Muscle of back (tissue), 11 donors: Measurements from ENCODE around the gene CREB5. TPM values are rescaled to one million over a fixed set of nuclear protein-coding genes. Genes with fewer than 3 reads are reported as not detected.
"Not testable (repeated sequence)": the region's sequence is repeated elsewhere in the genome, so short reads cannot be mapped to it uniquely, and the experiment has no call there.

Experiments used
- DNase-seq, 3 donors: peaks; one replicate each; pipeline versions ENCODE4 v3.0.0 to v3.0.0-alpha.2; 2013
- polyA plus RNA-seq, 10 donors: library from polyadenylated mRNA; unstranded; fragments of 120-200 nt; gene quantifications; one replicate each; pipeline ENCODE4 v1.2.1, GENCODE V29; 2013; ENCODE audit not compliant: insufficient read length in 10 of 10

CREB5 gene
- polyA plus RNA-seq, 10 donors, result 23.7 to 41.3 (median 31.9) TPM

DNA sequence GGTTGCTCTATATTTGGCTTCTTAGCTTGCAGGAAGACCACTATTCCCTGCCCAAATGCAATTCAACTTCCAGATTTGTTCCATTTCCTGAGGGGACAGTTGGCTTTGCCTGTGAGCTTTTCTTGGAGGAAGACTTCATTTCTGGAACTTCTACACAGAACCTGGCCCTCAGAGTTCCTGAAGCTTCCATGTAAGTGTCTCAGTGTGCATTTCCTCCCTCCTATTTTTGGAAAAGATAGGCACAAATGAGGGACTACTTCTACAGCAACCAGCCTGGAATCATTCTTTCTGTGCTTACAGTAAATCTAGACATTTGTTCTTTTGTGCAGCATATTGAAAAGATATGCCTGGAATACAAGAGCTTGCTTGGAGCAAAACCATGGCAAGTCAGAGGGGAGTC lies 164.3 kb downstream of the CREB5 start:
- DNase-seq, result peak in 1 of 3 donors; percentile 41

DNA sequence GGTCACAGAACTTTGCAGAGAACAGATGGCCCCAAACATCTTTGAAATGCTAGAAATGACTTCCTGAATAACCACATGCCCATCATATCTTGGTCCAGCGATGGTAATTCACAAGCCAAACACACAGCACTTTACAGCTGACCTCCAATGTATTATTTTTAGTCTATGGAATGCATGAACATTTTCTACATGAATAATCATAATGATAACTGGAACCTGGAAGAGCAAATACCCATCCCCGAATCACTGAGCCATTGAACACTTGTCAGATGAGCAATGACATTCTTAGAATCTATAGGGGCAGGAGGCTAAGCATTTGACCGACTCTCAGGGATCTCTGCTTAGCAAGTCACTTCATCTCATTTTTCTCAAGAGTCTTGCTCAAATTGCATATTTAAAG lies 167.3 kb downstream of the CREB5 start:
- no peak for DNase-seq

DNA sequence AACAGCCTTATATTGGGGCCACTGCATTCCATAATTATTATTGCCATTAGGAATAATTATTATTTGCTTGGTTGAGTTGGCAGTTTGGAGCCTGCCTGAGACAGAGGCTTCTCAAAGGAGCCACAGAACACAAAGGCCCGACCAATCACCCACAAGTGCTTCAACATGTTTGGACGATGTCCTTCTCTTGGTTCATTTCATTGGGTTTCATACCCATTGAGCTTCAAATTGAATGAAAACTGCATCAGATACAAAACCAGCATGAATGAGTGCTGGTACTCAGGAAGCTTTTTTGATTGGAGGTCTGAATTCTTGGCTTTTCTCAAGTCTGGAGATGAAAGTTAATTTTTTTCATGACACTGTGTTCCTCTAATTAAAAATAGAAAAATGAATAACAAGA lies 168.3 kb downstream of the CREB5 start:
- DNase-seq, result no peak

DNA sequence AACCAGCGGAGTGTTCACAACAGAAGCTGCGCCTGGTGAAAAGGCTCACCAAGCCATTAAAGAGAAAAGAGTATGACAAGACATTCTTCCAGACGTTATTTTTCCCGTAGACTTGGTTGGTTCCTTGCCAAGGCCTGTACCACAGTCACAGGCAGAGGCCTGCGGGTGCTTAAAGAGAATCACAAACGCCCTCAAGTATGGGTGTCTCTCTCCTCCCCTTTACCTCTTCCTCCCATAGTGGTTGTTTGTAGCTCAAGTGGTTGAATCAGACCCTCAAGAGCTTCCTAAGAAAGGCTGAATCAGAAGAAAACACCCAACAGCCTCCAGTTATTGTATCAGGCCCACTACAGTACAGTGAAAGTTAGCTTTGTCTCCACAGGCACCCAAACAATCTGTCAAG lies 169.0 kb downstream of the CREB5 start:
- no peak for DNase-seq

DNA sequence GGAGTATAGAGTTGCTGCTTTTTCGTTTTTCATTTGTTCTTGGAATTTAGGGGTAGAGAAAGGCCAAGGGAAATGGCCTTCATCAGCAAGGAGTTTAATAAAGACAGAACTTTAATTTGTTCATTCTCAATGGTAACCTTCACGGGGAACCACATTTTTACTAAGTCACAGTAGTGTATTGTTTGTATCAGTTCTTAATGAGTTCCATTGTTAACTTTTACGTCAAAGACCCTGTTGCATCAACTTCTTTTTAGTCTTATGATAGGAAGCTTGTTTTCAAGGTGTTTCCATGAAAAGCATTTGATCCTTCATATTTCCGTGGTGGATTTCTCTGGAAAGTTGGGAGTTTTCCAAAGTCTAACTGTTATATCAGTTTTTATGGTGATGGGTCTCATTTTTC lies 169.9 kb downstream of the CREB5 start:
- DNase-seq, result no peak

DNA sequence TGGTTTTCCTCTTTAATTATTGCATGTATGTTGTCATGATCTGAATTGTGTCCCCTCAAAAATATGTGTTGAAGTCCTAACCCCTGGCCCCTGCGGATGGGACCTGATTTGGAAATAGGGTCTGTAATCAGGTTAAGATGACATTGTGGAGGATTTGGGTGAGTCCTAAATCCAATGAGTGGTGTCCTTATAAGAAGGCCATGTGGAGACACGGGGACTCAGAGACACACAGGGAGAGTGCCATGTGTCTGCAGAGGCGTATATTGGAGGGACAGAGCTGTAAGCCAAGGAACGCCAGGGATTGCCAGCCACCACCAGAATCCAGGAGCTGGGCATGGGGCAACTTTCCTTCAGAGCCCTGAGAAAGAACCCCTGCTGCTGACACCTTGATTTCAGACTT lies 171.9 kb downstream of the CREB5 start:
- no peak for DNase-seq

DNA sequence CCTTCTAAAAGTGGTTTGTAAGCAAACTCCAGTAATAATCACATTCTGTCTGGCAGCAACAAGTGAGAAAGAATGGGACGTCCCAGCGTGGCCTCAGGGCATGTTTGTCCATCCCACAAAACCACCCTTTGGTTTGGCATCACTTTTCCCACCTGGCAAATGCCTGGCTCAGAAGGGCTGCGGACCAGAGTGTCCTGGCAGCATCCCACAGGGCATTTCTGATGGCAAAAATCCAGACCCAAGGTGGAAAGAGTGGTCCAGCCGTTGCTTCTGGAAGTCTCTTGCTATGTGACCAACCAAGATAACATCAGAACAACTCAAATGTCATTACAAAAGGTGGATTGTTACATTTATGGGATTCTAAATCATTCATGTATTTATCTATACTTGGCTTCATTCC lies 174.4 kb downstream of the CREB5 start:
- DNase-seq, result no peak

DNA sequence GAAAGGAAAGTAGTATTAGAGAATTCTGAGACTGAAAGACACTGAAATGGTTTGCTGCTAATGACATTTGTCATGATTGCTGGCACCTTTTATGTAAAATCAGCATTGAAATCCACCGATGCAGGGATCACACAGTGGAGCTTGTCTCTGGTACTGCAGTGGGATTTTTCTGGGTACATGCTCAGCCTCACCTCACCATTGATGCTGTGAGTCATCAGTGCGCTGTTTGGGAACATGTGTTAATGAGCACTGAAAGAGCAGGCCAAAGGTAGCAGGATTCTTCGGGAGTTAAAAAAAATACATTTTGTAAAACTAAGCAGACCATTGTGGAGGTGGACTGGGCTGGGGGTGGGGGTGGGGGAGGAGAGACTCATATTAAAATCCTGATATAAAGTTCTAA lies 174.9 kb downstream of the CREB5 start:
- DNase-seq, result no peak

DNA sequence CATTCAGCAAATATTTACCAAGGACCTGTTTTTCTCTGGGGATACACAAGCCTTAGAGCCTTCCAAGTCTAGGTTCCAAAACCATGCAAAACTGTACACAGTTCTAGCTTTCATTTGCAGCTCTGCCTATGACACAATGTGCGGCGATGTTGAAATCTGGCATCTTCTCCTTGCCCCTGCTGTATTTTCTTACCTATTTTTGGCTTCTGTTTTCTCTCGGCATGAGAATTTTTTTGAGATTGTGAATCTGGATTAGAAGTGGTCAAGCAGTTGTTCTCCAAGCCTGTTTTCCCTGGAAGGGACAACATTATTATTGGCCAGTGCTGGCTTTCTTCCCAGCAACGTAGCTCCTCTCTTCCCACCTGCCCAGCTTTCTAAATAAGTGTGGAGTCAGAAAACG lies 176.3 kb downstream of the CREB5 start:
- DNase-seq, result no peak

DNA sequence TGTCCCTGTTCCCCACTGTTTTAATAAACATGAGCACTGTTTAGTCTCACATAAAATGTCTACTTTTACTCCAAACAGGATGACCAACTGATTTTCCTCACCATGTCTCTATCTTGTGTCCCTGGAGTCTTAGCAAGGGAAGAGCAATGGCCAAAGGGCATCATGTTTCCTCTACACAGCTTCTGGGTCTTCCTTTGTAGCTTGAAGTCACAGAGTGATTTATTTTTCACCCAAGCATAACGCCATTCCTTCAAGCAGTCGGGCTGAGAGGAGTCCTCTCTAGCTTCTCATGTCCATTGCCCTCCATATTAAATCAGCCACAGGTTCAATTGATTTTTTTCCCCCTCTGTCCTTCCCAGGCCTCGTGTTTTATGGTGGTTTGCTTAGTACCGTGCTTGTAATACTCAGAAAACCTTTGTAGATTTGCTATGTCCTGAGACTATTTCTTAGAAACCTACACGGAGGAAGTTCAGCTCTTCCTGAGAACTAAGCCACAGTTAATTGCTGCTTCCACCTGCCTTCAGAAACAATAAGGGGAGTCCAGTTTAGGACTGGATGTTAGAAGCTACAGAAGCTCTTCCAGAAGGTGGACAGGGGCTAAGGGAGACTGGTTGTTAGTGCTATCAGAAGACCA lies 178.8 kb downstream of the CREB5 start:
- no peak for DNase-seq

DNA sequence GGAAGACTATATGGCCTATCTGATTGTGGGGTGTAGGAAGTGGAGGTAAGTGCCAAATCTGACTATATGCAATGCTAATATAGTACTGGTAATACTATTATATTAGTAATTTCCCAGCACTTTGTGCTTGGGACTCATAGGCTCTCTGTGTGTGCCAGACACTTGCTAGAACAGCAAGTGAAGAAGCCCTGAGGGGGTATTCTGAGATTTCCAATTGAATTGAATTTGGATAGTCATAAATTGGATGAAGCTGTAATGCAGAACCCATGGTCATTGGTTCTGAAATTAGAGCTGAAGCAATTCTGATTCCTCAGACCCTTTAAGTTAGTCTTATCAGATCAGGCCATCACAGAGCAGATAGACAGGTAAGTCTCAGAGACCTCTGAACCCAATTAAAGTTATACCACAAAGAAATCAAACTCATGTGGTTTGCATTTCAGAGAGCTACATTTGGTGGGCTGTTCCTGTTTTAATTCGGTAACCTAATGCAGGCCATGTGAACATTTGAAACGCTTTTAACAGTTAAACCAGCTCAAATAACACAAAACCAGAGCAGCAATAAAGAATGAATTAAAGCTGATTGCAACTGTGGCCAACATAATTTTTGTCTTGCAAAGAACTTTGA lies 179.5 kb downstream of the CREB5 start:
- no peak for DNase-seq

DNA sequence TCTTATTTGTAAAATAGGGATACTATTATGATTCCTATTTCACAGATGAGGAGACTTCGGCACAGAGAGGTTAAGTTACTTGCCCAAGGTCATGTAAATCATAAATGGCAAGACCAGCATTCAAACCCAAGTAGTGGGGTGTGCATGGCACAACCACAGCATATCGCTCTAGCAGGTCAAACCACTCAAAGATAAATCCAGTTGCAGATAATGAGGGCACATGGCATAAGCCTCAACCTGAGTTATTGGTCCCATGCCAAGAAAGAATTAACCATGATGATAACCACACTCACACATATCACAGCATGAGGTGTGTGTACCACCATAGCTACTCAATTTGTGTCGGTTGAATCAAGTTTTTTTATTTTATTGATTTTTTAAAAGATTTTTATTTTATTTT lies 180.5 kb downstream of the CREB5 start:
- no peak for DNase-seq

DNA sequence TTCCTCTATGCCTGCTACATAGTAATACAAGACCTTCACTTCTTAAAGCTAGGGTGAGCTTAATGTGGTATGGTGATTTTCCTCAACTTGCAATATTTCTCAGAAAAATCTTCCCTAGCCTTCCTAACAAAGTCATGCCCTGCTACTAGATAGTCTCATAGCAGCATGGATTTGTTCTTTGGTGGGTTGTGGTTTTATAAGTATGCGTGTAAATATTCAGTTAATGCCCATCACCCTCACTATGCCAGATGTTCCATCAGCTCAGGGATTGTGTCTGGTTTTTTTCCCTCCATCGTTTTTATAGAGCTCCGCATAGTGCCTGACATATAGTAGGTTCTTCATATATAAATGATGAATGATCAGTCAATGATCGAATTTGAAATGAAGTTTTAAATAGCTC lies 182.8 kb downstream of the CREB5 start:
- DNase-seq, result no peak

DNA sequence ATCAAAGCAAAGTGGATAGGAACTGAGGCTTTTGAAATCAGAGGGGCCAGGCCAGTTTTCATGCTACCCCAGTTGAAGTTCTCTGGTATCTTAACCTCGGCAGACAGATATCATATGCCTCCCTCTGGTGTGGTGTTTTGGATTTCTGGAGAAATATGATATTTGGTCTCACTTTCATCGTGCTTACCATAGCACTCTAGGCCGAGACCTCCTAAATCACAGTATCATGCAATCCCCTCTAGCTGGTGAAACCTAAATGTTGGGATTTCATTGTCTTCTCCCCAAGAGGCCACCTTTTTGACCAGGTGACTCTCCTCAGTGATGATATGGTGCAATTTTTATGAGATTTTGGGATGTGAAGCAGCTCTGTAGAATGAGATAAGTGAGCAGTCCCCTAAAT lies 183.5 kb downstream of the CREB5 start:
- DNase-seq, result no peak

DNA sequence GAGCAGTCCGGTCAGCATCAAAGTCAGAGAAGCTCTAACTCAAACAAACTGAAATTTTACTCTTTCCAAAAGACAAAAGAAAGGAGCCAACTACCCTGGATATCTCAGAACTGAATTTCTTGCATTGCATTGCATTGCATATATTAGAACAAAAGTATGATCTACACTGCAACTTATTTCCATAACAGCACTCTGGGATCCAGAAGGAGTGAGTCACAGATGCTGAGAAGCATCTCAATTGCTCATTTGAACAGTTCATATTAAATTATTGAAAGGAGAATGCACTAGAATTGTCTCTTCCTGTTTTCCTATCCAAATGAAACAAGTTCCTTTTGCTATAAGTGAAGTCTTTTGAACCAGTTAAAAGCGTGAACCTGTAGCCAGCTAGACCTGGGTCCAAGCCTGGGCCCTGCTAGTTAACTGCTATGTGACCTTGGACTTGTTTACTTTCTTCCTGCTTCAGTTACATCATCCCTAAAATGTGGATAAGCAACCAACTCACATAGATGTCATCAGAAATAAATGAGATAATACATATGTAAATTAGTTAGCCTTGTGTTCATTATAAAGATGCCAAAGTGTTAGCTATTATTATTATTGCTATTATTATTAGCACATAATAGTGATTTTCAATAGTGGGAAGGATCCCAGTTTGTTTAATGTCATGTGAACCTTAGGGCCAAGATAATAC lies 184.1 kb downstream of the CREB5 start:
- peak in 1 of 3 donors; percentile 47 for DNase-seq

DNA sequence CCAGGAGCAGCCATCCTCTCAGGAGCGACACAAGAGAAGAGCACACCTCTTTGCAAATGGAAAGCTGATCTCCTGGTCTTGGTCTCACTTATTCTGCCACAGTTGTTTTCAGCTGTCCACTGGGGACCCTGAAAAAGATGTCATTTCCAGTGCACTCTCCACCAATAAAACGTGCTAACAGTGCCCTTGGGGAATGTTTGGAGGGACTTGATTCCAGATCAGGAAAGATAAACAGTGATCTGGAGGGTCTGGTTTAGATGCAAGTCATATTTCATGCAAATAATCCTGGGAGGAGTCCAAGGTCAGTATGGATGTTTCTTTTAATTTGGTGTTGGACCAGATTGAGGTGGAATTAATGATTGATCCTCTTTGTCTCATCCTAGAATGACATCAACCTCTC lies 185.0 kb downstream of the CREB5 start:
- DNase-seq, result no peak

DNA sequence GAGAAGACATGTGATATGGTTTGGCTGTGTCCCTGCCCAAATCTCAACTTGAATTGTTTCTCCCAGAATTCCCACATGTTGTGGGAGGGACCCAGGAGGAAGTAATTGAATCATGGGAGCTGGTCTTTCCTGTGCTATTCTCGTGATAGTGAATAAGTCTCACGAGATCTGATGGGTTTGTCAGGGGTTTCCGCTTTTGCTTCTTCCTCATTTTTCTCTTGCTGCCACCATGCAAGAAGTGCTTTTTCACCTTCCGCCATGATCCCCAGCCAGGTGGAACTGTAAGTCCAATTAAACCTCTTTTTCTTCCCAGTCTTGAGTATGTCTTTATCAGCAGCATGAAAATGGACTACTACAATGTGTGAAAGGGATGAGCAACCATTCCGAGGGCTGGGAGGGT lies 185.7 kb downstream of the CREB5 start:
- not testable (repeated sequence) for DNase-seq

DNA sequence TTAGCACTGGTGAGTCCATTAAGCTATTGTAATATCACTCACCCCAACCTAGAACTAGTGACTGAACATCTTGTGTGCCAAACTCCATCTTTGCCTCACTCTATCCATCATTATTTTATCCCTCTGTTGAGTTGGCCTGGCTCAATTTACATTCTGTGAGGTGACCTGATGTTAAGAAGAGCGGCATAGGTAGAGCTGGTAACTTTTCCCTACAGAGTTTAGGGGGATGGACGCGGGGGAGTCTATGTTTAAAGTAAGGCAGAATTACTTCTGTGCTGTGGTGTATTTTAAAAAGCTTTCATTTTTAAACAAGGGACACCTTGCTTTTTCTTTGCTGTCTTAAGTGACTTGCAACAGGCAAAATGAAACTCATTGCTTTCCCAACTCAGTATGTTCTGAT lies 186.3 kb downstream of the CREB5 start:
- no peak for DNase-seq

DNA sequence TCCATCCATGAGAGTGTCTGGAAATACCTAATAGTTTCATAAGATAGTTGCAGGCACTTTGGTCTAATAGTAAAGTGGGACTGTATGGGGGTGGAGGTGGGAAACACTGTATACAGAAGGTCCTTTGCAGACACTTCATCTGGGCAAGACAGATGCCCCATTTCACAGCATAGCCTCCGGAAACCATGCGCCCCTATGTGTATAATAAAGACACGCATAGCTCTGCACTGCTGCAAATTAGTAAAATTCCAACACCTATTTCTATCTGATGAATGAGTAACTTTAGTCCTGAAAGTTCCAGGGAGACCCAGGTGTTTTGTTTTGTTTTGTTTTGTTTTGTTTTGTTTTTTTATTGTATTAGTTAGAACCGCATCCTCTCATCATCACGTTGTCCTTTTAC lies 187.1 kb downstream of the CREB5 start:
- DNase-seq, result no peak

DNA sequence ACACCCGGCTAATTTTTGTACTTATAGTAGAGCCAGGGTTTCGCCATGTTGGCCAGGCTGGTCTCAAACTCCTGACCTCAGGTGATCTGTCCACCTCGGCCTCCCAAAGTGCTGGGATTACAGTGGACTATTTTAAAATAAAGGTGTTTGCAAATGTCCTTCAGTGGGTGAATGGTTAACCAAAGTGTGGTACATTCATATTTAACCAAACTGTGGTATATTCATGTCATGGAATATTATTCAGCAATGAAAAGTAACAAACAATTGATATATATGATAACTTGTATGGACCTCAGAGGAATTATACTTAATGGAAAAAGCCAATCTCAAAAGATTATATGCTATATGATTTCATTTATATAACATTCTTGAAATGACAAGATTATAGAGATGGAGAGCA lies 190.0 kb downstream of the CREB5 start:
- DNase-seq, result no peak

DNA sequence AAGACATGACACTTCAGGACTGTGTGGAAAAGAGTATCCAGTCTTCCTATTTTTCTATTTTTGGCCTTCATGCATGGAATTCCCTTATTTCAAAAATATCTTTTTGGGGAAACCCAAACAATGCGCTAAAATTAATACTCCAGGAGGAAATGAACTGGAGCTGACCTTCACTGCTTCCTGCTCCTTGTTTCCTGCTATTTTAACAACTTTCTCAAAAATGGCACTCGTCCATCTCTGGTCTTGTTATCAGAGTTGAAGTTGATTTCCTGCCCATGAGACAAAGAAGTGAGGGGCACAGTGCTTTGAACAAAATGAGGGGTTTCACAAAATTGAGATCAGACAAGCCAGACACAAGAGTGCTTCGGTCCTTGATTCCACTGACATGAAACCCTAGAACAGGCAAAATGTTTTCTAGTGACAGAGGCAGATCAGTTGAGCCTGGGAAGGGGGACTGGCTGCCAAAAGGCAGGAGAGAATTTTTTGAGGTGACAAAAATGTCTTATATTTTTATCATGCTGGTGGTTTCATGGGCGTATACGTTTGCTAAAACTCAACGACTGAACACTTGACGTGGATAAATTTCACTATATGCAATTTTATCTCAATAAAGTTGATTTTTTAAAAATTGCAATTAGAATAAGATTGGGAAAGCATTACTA lies 193.2 kb downstream of the CREB5 start:
- peak in 1 of 3 donors; percentile 42 for DNase-seq

DNA sequence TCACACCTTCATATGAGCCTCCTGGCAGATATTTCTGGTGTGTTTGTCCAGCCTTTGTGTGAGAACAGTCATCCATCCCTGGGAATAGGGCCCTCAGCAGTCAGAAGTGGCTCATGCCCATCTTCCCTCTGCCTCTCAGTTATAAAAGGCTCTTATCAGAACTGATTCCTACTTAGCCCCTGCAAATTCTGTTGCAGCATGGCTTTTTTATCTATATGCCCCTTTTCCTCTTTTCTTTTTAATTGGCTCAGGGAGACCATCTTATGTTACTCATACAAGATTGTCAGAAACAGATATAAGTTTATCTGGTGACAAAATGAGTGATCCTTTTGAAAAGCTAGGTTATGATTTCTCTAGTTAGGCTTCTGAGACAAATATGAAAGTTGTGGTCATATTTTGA lies 194.1 kb downstream of the CREB5 start:
- DNase-seq, result no peak

DNA sequence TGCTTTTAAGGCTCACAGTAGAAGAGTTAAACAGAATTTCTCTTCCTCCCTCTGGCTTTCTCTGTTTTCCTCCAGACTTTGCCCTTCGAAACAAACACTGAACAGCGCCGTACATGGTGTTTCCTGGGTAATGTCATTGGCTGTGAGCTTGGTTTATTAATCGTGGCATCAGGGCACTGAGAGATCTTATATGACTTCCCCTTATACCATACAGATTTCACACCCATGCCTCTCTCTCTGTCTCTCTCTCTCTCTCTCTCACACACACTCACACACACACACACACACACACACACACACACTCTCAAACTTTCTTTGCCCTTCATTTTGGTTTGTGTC lies 195.5 kb downstream of the CREB5 start:
- DNase-seq, result no peak
